CMK (cell line): ENCODE results near the gene SUMF2.
"Not testable (repeated sequence)": the region's sequence is repeated elsewhere in the genome, so short reads cannot be mapped to it uniquely, and the experiment has no call there.

ENCODE experiments used
- DNase-seq: peaks from one replicate; pipeline ENCODE4 v3.0.0-alpha.2; 2010; ENCODE audit warnings: low read depth

The SUMF2 gene

DNA sequence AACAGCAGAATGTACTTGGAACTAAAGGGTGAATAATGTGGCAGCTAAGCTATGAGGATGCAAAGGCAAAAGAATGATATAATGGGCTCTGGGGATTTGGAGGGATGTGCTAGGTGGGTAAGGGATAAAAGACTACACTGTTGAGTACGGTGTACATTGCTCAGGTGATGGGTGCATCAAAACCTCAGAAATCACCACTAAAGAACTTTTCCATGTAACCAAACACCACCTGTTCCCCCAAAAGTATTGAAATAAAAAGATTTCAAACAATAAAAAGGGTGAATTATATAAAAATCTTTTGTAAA lies 43.8 kb downstream of the SUMF2 start:
- no peak for DNase-seq

DNA sequence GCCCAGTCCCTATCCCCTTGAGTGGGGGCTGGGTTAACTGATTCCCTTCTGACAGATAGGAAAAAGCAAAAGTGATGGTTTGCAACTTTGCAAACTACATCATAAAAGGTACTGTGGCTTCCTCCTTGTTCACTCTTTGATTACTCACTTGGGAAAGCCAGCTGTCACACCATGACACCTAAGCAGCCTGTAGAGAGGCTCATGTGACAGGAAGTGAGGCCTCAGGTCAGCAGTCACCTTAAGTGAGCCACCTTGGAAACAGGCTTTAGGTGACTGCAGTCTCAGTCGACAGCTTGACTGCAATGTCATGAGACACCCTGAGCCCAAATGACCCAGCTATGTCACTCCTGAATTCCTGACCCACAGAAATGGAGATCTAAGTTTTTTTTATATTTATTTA lies 46.5 kb downstream of the SUMF2 start:
- DNase-seq, result no peak

DNA sequence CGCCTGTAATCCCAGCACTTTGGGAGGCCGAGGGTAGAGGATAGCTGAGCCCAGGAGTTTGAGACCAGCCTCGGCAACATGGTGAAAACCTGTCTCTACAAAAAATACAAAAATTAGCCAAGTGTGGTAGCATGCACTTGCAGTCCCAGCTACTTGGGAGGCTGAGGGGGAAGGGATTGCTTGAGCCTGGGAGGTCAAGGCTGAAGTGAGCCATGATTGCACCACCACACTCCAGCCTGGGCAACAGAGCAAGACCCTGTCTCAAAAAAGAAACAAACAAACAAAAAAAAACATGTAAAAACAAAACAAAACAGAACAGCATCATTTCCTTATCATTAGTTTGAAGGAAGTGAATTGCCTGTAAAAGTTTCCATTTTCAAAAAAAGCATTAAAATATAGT lies 48.2 kb downstream of the SUMF2 start:
- DNase-seq, result not testable (repeated sequence)

DNA sequence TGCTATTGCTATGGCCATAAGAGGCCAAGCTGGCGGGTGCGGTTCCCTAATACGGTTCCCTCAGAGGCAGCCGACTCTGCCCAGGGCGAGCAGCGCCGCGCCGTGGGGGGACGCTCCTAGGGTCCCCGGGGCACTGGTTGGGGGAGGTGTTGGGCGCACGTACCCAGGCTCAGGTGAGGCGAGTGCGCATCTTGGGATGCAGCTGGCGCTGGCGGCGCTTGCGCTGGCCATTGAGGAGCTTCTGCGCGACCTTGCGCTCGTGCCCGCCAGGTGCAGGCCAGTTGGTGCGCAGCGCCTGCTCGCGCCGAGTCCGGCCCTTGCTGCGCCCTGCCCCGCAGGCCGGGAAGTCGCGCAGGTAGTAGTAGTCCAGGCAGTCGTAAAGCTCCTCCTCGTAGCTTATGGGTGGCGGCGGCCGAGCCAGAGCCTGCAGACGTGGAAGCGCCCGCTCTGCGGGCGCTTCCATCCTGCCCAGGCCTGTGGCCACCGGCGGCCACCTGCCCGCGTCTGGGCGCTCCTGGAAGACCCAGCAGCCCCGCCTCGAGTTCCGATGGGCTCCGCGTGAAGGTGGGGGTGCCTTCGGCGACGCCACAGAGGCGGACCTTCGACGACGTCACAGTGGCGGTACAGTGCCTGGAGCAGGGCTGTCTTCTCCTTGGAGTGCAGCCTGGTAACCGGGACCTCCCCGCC lies 51.9 kb downstream of the SUMF2 start, which contains the start of gene NUPR2:
NUPR2 (minus strand) TSS at position 566 of the 687 bp plus-strand sequence; CDS start at position 463, 103 bp downstream.
- no peak for DNase-seq

DNA sequence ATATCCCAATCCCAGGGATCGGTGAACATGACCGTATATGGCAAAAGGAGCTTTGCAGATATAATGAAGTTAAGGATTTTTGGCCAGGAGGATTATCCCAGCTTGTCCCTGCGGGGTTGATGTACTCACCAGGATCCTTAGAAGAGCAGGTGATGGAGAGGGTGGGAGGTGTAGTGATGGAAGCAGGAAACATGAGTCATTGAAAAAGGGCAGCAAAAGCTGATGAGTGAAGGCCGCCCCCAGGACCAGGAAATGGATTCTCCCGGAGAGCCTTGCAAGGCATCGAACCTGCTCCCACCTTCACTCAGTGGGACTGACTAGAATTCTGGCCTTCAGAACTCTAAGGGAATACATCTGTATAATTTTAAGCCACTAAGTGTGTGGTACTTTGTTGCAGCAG lies 57.4 kb downstream of the SUMF2 start:
- no peak for DNase-seq

DNA sequence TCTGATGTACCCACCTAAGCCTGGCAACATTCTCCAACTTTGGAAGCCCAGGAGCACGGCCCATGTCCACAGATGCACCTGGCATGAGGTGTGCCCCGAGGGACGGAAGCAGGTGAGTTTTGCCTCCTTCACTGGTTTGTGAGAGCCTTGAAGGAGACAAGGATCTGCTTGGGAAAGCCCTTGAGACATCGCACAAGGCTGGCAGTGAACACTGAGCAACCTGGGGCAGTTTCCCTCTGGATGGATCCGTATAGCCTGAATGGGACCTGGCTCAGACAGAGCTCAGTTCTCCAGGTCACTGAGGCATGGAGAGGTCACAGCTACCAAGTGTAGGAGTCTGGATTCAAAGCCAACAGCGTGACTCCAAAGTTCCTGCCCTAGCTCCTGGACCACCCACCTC lies 60.9 kb downstream of the SUMF2 start:
- DNase-seq, result no peak

DNA sequence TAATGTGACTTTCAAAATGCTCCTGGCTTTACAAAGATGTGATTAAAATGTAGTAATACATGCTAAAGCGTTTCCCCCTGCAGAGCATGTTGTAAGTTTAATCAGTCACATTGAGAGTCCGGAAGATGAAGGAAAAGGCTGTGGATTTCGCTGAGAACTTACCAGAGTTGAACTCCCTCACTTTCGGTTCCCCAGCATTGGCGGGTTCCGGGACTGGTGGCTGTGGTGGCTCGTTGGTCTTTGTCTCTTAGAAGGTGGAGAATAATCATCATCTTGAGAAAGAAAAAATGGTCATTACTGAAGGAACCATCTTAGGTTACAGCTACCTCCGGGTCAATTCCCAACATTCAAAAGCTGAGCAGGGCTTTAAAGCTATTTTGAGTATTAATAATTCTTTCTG lies 61.7 kb downstream of the SUMF2 start:
- DNase-seq, result no peak

DNA sequence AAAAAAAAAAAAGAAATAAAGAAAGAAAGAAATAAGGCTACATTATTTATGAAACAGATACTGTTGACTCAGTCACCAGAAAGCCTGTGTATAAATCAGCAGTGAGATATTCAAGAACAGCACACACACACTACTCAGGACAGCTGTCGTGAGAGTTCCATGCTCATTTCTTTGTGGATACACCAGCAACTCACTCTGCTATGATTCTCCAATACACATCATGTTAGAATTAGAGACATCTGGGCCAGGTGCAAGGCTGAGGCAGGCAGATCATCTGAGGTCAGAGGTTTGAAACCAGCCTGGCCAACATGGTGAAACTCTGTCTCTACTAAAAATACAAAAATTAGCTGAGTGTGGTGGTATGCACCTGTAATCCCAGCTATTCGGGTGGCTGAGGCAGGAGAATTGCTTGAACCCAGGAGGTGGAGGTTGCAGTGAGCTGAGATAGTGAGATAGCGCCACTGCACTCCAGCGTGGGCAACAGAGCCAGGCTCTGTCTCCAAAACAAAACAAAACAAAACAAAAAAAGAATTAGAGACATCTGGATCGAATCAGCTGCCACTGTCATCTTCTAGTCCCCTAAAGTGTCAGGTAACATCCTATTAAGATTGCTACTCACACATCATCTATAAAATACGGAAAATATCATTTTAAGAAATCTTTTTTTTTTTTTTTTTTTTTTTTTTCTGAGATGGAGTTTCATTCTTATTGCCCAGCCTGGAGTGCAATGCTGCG lies 63.3 kb downstream of the SUMF2 start:
- no peak for DNase-seq
